Measurements from ENCODE around the gene TMEM59L.
"Not testable (repeated sequence)": the region's sequence is repeated elsewhere in the genome, so short reads cannot be mapped to it uniquely, and the experiment has no call there.

The TMEM59L gene

GRCh38 chr19:18612772-18613588, at the start of gene TMEM59L:
TMEM59L (plus strand) TSS chr19:18612870; CDS start chr19:18612959, 89 bp downstream.
- DNase-seq: no peak

GRCh38 chr19:18566953-18567352, 45.7 kb upstream of the TMEM59L start:
- no peak for DNase-seq

- no peak for DNase-seq
These were observed 44.3 kb upstream of the TMEM59L start for GRCh38 chr19:18568367-18568766.

GRCh38 chr19:18571564-18572344, 40.9 kb upstream of the TMEM59L start, which contains the start of gene UBA52:
UBA52 (plus strand) TSS chr19:18571857; CDS start chr19:18573301, 1,444 bp downstream.
- DNase-seq: peak; percentile 100

GRCh38 chr19:18574691-18575291, 37.9 kb upstream of the TMEM59L start:
- DNase-seq: no peak

- DNase-seq: no peak
These were observed 36.3 kb upstream of the TMEM59L start for GRCh38 chr19:18576383-18576782.

DNA sequence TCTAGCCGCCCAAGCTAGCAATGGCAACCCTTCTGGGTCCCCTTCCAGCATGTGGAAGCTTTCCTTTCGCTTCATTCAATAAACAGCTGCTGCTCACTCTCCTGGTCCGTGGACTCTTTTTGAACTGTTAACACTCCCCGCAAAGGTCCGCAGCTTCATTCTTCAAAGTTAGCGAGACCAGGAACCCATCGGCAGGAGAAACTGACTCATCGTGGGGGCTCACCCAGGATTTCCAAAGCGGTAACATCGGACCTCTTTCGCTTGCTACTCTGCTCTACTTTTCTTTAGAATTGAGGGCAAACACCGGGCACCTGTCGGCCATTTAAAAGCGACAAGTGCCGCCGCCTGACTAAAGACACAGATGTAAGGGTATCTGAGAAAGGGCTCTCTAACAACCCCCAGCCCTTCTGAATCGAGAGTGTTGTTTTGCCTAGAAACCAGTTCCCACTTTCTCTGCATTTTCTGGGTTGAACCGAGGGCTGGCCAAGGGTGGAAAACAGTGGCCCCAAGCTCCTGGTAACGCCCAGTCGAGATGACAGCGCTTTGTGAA, 35.2 kb upstream of the TMEM59L start:
- no peak for DNase-seq

GRCh38 chr19:18580311-18580710, 32.4 kb upstream of the TMEM59L start:
- no peak for DNase-seq

DNA sequence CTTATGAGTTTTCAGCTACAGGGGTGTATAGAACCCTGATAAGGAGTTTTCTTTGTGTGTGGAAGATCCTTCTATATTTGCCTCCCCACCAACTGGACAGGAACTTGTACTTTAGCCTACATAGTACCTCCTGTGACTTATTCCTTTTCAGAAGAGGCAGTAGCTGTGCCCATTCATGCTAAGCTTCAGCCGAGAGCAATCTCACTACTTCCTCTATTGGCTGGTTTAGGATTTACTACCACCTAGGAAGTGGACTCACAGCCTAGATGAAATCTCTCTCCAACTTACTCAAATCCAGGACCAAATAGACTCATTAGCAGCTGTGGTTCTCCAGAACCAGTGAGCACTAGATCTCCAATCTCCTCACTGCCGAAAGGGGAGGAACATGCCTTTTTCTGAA, 26.4 kb upstream of the TMEM59L start:
- DNase-seq: no peak

- no peak for DNase-seq
These were observed 25.1 kb upstream of the TMEM59L start for GRCh38 chr19:18587561-18587960.

GRCh38 chr19:18587962-18588610, 24.6 kb upstream of the TMEM59L start:
- DNase-seq: no peak

- peak; percentile 89 for DNase-seq
These were observed 23.9 kb upstream of the TMEM59L start, which contains the start of gene REX1BD for GRCh38 chr19:18588611-18589379. REX1BD (plus strand) TSS chr19:18588798; CDS start chr19:18588802, 4 bp downstream.

DNA sequence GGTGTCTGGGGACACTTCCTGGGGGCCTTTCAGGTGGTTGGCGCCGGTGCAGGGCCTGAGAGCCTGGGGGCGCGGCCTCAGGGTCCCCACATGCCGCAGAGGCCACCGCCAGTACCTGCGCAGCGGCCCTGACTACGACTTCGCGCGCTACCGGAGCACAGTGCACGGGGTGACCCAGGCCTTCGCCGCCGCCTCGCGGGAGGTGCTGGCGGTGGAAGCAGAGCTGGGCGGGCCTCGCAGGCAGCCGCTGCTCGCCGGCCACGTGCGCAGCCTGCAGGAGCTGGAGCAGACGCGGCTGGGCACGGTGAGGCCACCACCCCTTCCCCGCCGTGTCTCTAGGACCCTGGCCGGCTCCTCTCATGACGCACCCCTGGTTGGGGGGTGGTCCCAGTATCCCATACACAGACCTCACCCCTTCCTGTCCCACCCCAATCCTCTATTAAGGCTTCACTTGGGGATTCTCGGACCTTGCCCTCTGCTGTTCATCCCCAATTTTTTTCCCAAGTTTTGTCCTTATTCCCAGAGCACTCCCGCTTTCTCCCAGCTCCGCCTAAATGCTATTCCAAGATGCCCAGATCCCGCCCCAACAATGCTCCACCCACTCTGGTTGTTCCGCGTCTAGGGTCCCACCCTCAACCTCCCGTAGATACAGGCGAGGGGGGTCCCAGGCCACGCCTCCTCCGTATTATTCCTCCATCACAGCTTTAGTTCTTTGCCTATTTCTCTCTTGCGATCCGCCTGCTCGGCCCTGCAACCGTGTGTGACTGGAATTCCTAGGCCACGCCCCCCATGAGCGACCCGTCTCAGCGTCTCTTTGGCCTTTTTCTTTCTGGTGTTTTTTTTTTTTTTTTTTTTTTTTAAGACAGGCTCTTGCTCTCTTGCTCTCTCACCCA, 23.0 kb upstream of the TMEM59L start:
- peak; percentile 83 for DNase-seq

DNA sequence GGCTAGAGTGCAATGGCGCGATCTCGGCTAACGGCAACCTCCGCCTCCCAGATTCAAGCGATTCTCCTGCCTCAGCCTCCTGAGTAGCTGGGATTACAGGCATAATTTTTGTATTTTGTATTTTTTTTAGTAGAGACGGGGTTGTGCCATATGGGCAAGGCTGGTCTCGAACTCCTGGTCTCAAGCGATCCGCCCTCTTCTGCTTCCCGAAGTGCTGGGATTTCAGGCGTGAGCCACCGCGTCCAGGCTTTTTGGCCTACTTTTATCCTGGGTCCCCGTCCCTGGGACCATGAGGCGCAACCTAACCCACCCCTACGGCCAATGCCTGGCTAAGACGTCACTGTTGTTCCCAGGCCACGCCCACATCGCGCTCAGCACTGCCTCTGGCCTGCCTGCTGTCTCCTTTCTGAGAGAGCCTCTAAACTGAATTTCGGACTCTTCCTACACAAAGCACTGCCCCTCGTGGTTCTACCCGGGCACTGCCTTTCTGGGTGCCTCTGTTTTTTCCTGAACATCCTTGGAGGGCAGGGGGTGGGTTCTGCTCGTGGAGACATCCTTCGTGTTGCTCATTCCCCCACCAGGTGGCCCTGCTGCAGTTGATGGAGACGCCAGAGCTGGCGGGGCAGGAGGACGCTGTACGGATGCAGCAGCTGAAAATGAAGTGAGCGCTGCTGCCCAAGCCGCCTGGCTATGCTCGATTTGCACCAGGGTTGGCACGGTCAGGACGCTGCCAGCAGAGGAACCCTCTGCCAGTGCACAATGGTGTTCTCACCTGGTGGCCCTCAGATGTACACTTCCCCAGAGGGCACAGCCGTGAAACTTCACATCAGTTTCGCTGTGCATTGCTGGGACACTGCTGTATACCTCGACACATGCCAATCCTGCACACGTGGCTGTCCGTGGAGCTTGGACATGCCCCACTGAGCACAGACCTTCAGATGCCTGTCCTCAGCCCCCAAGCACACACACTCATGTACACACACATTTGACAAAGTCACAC, 22.1 kb upstream of the TMEM59L start:
- DNase-seq: peak; percentile 44

DNA sequence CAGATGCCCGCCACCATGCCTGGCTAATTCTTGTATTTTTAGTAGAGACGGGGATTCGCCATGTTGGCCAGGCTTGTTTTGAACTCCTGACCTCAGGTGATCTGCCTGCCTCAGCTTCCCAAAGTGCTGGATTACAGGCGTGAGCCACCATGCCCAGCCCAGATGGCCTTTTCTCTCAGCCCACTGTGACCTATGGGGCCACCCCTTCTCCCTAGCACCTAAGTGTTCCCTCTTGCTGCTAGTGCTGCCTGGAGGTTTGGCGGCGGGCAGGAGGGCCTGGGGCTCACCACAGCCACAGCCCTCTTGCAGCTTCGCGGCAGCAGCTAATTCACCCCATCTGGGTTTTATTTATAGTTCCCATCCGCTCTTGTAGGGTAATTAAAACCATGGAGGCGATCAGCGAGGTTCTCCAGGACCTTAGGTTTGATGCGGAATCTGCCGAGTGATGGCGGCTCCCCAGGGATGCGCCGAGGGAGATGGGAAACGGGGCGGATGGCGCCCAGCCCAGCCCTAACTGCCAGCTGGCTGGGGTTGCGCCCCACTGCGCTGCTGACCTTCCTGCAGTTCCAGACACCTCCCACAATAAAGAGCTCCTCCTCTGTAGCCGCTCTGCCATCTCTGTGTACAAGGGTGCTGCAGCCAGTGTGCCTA, 20.8 kb upstream of the TMEM59L start:
- no peak for DNase-seq

- DNase-seq: not testable (repeated sequence)
These were observed 19.9 kb upstream of the TMEM59L start for GRCh38 chr19:18592732-18593131.

DNA sequence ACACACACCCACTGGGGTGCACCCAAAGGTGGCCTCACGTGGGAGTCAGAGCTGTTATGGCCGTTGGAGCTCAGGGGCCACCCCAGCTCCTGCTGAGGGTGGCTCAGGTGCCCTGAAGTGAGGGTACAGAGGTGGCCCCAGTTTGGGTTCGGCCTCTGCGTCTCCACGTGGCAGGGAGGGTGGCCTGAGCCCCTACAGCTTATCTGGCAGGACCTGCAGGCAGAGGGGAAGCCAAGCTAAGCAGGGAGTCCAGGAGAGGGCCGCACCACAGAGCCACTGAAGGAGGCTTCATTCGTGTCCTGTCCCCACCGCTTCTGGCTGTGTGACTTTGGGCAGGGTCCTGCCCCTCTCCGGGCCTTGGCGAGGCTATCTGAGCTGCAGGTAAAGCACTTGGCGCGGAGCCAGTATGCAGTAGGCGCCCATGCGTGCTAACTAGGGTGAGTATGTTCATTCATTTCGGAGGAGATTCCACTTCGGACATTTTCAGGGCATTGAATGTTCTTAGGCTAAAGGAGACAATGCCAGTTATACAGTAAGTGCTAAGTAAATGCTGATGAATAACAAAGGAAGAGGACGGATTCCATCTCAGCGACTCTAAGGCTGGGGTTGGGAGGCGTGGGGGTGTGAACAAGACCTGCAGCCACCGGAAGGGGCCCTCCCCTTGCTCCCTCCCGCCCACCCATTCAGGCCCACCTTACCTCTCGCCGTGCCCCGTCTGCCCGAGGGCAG, 19.1 kb upstream of the TMEM59L start:
- DNase-seq: no peak

Measured in activated CD4-positive, alpha-beta T cell treated with anti-CD3 and anti-CD28 coated beads for 48 hours (primary cell).